Measurements from ENCODE around the gene ITGB3. TPM values are rescaled to one million over a fixed set of nuclear protein-coding genes. Genes with fewer than 3 reads are reported as not detected.

ITGB3 gene
- total RNA-seq, 3 donors from 2014 or later (not counting 1 experiment from before 2014, with no cell fraction given): 4.2 to 30.6 (median 11.6) TPM

DNA sequence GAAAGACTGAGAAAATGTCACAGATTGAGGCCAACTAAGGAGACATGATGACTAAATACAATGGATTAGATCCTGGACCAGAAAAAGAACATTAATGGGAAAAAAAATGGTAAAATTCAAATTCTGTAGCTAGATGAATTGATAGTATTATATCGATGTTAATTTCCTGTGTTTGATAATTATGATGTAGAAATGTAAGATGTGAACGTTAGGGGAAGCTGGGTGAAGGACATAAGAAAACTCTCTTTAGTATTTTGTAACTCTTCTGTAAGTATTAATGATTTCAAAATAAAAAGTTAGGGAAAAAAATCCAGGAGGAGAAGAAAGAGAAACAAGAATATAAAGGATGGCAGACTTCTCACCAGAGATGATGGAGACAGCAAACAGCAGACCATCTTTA lies 2.8 kb upstream of the ITGB3 start:
- WGBS (ENCODE audit: insufficient coverage): 100% methylated on average over 1 of the region's 2 CpGs
- Histone ChIP-seq H3K9me3 (ENCODE audit: control insufficient read depth, insufficient read depth, low read length) (no peaks in the 10 kb centered on the region), H3K27me3 (ENCODE audit: control insufficient read depth, insufficient read depth, low read length) (peaks cover 13% of the 10 kb centered on the region), H3K4me3 (ENCODE audit: low read length) (no peak overlapping the region), H3K4me1 (ENCODE audit: control insufficient read depth, insufficient read depth, low read length) (peaks cover 12% of the 10 kb centered on the region), H3K27ac (ENCODE audit: low read length) (no peak overlapping the region), H3K36me3 (ENCODE audit: control insufficient read depth, insufficient read depth, low read length) (no peaks in the 10 kb centered on the region)
- peak overlapping the region; percentile 10 for H3K4me3 Mint-ChIP-seq
- no peak overlapping the region for H3K27ac Mint-ChIP-seq
- ATAC-seq: no peak
- no peaks in the 10 kb centered on the region for H3K9me3 Mint-ChIP-seq
- DNase-seq: no peak
- intact Hi-C loops (cut with micrococcal nuclease): no loop called here
- TF ChIP-seq, protein P1, sequence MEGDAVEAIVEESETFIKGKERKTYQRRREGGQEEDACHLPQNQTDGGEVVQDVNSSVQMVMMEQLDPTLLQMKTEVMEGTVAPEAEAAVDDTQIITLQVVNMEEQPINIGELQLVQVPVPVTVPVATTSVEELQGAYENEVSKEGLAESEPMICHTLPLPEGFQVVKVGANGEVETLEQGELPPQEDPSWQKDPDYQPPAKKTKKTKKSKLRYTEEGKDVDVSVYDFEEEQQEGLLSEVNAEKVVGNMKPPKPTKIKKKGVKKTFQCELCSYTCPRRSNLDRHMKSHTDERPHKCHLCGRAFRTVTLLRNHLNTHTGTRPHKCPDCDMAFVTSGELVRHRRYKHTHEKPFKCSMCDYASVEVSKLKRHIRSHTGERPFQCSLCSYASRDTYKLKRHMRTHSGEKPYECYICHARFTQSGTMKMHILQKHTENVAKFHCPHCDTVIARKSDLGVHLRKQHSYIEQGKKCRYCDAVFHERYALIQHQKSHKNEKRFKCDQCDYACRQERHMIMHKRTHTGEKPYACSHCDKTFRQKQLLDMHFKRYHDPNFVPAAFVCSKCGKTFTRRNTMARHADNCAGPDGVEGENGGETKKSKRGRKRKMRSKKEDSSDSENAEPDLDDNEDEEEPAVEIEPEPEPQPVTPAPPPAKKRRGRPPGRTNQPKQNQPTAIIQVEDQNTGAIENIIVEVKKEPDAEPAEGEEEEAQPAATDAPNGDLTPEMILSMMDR (IDR thresholded peaks at IDR 0.05): no peak
- H3K4me1 Mint-ChIP-seq: peaks cover 11% of the 10 kb centered on the region in 2 donors
- no peaks in the 10 kb centered on the region for H3K36me3 Mint-ChIP-seq
- peaks cover 34 to 40% of the 10 kb centered on the region in 2 donors for H3K27me3 Mint-ChIP-seq (ENCODE audit: low read depth in 2 of 2)

DNA sequence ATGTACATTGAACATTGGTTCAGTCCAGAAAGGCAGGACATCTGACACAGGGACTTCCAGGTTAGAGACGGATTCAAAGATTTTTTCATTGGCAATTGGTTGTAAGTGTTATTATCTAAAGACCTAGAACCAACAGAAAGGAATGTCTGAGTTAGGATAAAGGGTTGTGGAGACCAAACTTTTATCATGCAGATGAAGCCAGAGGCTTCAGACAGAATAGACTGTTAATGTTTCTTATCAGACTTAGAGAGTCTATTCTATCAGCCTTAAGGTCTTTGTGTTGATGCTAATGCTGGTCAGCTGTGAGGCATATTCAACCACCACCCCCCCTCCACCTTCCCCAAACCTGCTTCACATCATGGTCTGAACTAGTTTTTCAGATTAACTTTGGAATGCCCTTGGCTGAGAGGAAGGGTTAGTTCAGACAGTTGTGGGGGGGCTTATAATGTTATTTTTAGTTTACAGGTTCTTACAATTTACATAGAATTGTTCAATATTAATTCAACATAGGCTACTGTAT lies 2.1 kb upstream of the ITGB3 start:
- WGBS (ENCODE audit: insufficient coverage): 100% methylated on average over 1 of the region's 1 CpG
- no peak for DNase-seq
- no peak overlapping the region for H3K27ac ChIP-seq (ENCODE audit: low read length)
- H3K4me3 ChIP-seq (ENCODE audit: low read length): no peak overlapping the region
- peaks cover 14% of the 10 kb centered on the region for H3K27me3 ChIP-seq (ENCODE audit: control insufficient read depth, insufficient read depth, low read length)
- Mint-ChIP-seq H3K27ac (no peak overlapping the region), H3K27me3 (ENCODE audit: low read depth in 2 of 2) (peaks cover 39% of the 10 kb centered on the region in 2 donors), H3K4me1 (peaks cover 11% of the 10 kb centered on the region in 2 donors), H3K9me3 (no peaks in the 10 kb centered on the region), H3K36me3 (no peaks in the 10 kb centered on the region), H3K4me3 (no peak overlapping the region)
- TF ChIP-seq, protein P1 (IDR thresholded peaks at IDR 0.05): no peak
- H3K36me3 ChIP-seq (ENCODE audit: control insufficient read depth, insufficient read depth, low read length): no peaks in the 10 kb centered on the region
- H3K9me3 ChIP-seq (ENCODE audit: control insufficient read depth, insufficient read depth, low read length): no peaks in the 10 kb centered on the region
- ATAC-seq: no peak
- H3K4me1 ChIP-seq (ENCODE audit: control insufficient read depth, insufficient read depth, low read length): peaks cover 12% of the 10 kb centered on the region
- intact Hi-C loops (cut with micrococcal nuclease): no loop called here

DNA sequence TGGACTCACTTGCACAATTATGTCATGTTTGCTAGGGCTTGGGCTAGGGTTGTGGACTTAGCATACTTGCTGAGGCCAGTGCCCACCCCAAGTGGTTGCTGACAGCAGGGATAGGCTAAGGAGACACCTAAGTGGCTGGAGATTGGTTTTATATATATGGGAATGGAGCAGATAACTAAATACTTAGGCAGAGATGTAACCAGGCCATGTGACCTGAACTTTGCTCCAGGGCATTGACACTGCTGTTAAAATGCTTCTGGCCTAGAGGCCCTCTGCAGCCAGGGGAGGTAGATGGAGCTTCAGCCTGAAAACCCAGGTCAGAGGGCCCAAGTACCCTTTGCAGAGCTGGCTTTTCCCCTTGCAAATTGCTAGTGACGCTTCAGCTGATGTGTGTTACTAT lies 1.4 kb upstream of the ITGB3 start:
- Mint-ChIP-seq H3K4me1 (peaks cover 11% of the 10 kb centered on the region in 2 donors), H3K4me3 (peak overlapping the region; percentile 51), H3K27me3 (ENCODE audit: low read depth in 2 of 2) (peaks cover 39 to 41% of the 10 kb centered on the region in 2 donors), H3K9me3 (no peaks in the 10 kb centered on the region), H3K36me3 (no peaks in the 10 kb centered on the region), H3K27ac (no peak overlapping the region)
- ATAC-seq (no peak), DNase-seq (no peak)
- peaks cover 14% of the 10 kb centered on the region for H3K27me3 ChIP-seq (ENCODE audit: control insufficient read depth, insufficient read depth, low read length)
- intact Hi-C loops (cut with micrococcal nuclease): no loop called here
- H3K4me1 ChIP-seq (ENCODE audit: control insufficient read depth, insufficient read depth, low read length): peaks cover 12% of the 10 kb centered on the region
- 100% methylated on average over 1 of the region's 1 CpG for WGBS (ENCODE audit: insufficient coverage)
- no peak overlapping the region for H3K4me3 ChIP-seq (ENCODE audit: low read length)
- H3K9me3 ChIP-seq (ENCODE audit: control insufficient read depth, insufficient read depth, low read length): no peaks in the 10 kb centered on the region
- TF ChIP-seq, protein P1 (IDR thresholded peaks at IDR 0.05): no peak
- no peak overlapping the region for H3K27ac ChIP-seq (ENCODE audit: low read length)
- H3K36me3 ChIP-seq (ENCODE audit: control insufficient read depth, insufficient read depth, low read length): no peaks in the 10 kb centered on the region
